Measurements from ENCODE around the gene MEMO1. TPM values are rescaled to one million over a fixed set of nuclear protein-coding genes. Genes with fewer than 3 reads are reported as not detected.

MEMO1 gene
- total and polyA plus RNA-seq, 9 of the 15 experiments (the other 6 are each of a cell fraction or from before 2014, with no cell fraction given) = 22.1 to 87.7 (median 61.2) TPM

DNA sequence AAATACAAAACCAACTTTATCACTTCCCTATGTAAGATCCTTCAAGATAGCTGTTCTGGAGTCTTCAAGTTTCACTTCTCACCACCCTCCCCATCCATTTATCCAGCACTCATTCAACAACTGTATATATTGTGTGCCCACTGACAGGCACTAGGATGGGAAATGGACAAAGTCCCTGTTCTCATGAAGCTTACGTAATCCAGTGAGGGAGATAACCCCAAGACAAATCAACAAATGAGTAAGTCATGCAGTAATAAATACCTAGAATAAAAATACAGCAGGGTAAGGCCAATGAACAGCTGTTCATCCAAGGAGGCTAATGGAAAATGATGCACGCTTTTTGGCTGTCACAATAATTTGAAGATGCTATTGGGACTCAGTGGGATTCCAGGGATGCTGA lies 133.8 kb downstream of the MEMO1 start:
- Histone ChIP-seq H3K79me2 (ENCODE audit: control insufficient read depth, insufficient read depth, low read length) (no peaks in the 10 kb centered on the region), H3K36me3 (ENCODE audit: control insufficient read depth, insufficient read depth, low read length) (peaks cover 16% of the 10 kb centered on the region), H3K9ac (ENCODE audit: insufficient read depth in 1 of 2, low read depth in 2 of 2, low read length in 2 of 2) (no peak overlapping the region), H3K9me3 (replicated peaks; ENCODE audit: control insufficient read depth, insufficient read depth, low read depth, low read length) (no peaks in the 10 kb centered on the region), H3K4me3 (no peak overlapping the region), H3K4me1 (replicated peaks in 1 of 2; ENCODE audit: control insufficient read depth in 2 of 2, insufficient read depth in 2 of 2, low read length in 2 of 2) (no peaks in the 10 kb centered on the region), H3K27me3 (ENCODE audit: control insufficient read depth in 2 of 2, insufficient read depth in 2 of 2, low read length in 2 of 2) (no peaks in the 10 kb centered on the region), H2AFZ (ENCODE audit: low read depth, low read length) (no peak overlapping the region), H3K27ac (ENCODE audit: extremely low read depth, low read depth, low read length) (no peak overlapping the region), H3K4me2 (ENCODE audit: insufficient read depth, low read length) (no peak overlapping the region), H4K20me1 (replicated peaks; ENCODE audit: control insufficient read depth, insufficient read depth, low read length) (no peaks in the 10 kb centered on the region; the same call in 1 of the 2 replicates), H3K9me1 (ENCODE audit: control insufficient read depth, insufficient read depth, low read length) (no peaks in the 10 kb centered on the region)
- no peak for ATAC-seq
- CTCF ChIA-PET (ENCODE audit: low intra/inter-chr PET ratio) = no interaction called here
- WGBS (ENCODE audit: insufficient coverage, low coverage, missing lambda C conversion rate) = 100% methylated on average over 2 of the region's 2 CpGs
- POLR2A ChIA-PET = no interaction called here
- TF ChIP-seq CEBPB (tag; IDR thresholded peaks at IDR 0.05) (peak; percentile 28; the same call in 1 of the 2 replicates), RFX5 (IDR thresholded peaks at IDR 0.05; ENCODE audit: low read depth, low read length) (no peak), LEF1 (IDR thresholded peaks at IDR 0.05) (no peak), MTA3 (IDR thresholded peaks at IDR 0.05; ENCODE audit: borderline replicate concordance) (no peak), DACH1 (IDR thresholded peaks at IDR 0.05; ENCODE audit: partially characterized antibody) (peak; percentile 38), MTF1 (CRISPR knock-in tag; IDR thresholded peaks at IDR 0.05; ENCODE audit: borderline replicate concordance) (no peak), YBX1 (IDR thresholded peaks at IDR 0.05) (no peak)
- TF ChIP-seq, protein P1, sequence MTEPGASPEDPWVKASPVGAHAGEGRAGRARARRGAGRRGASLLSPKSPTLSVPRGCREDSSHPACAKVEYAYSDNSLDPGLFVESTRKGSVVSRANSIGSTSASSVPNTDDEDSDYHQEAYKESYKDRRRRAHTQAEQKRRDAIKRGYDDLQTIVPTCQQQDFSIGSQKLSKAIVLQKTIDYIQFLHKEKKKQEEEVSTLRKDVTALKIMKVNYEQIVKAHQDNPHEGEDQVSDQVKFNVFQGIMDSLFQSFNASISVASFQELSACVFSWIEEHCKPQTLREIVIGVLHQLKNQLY (CRISPR knock-in tag; conservative IDR thresholded peaks at IDR 0.05) = no peak
- in situ Hi-C loops (cut with MboI) (no loop called here), intact Hi-C loops (cut with micrococcal nuclease) (no loop called here)
- no TSS peak for BruUV-seq (replicated peaks)
- DNase-seq (ENCODE audit: extremely low read depth in 1 of 4, low spot score in 3 of 4) = no peak
- no peak for FAIRE-seq
